Measurements from ENCODE around the gene RRP9.
"Not testable (repeated sequence)": the region's sequence is repeated elsewhere in the genome, so short reads cannot be mapped to it uniquely, and the experiment has no call there.

Gene RRP9

DNA sequence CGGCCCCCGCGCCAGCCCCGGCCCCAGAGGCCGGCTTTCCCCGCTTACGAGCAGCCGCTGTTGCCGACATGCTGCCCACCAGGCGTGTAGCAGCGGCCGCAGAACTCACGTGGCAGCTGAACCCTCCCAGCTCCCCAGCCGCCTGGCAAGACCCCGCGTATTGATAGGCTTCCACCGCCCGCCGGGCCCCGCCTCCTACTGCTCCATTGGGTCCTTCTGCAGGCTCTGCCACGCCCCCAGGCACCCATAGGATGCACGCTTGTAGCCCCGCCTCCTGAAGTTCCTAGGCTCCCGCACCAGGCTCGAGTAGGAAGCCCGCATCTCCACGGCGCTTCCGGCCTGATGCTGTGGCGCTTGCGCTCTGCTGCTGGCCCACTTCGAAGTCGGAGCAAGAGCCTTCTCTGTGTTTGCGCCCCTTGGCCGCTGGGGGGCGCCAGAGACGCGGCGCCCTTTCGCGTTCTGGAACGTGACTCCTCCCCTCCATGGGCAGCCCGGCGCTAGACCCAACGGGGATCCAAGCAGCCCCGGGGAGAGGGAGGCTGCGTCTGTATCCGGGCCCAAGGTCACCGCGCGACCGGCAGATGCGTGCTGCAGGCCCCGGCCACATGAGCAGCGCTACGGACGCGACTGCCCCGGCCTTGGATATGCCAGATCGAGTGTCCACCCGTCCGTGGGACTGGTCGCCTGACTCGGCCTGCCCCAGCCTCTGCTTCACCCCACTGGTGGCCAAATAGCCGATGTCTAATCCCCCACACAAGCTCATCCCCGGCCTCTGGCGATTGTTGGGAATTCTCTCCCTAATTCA lies at the start of gene RRP9, which contains the start of gene PARP3:
Gene RRP9 (minus strand): TSS at position 107 of the 805 bp plus-strand sequence. CDS start 37 bp downstream, at position 70.
Gene PARP3 (plus strand): TSS at position 566 of the 805 bp plus-strand sequence. CDS start 993 bp downstream, outside the sequence.
- peak; percentile 99 for DNase-seq

GRCh38 chr3:51990501-51990971 lies 48.8 kb upstream of the RRP9 start:
- DNase-seq, result not testable (repeated sequence)

GRCh38 chr3:51988286-51989146 lies 46.8 kb upstream of the RRP9 start:
- DNase-seq, result no peak

DNA sequence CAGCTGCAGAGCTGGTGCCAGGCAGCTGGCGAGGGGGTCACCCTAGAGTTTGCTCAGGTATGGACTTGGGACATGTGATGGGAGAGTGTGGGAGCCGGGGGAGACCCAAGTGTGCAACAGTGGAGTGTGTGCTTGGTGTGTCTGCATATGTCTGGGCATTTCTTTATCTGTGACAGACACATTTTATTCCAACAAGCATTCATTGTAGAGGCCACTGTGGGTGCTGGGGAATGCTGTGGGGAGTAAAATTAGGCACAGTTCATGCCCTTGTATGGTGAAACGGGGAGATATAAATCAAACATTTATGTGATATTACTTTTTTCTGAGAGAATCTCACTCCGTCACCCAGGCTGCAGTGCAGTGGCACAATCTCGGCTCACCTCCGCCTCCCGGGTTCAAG lies 45.9 kb upstream of the RRP9 start:
- no peak for DNase-seq

GRCh38 chr3:51986010-51986947 lies 44.6 kb upstream of the RRP9 start:
- no peak for DNase-seq

DNA sequence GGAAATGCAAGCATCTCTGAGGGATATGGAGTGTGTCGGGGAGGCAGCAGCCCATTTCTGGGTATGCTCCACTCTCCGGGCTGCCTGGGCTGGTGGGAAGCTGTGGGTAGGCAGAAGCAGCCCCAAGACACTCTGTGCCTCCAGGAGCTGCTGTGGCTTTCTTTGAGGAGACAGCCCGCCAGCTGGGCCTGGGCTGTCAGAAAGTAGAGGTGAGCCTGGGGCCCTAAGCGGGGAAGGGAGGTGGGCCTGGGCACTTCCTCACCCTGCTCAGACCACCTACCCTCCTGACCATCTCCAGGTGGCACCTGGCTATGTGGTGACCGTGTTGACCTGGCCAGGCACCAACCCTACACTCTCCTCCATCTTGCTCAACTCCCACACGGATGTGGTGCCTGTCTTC lies 43.4 kb upstream of the RRP9 start:
- no peak for DNase-seq

GRCh38 chr3:51984269-51984647 lies 42.6 kb upstream of the RRP9 start:
- no peak for DNase-seq

- no peak for DNase-seq
Observed at GRCh38 chr3:51983578-51984268, 42.0 kb upstream of the RRP9 start.

- DNase-seq, result peak; percentile 82
Observed at GRCh38 chr3:51982838-51983577, 41.3 kb upstream of the RRP9 start, which contains the start of gene ACY1. TSS of gene ACY1 (plus strand) at chr3:51983535. CDS start at chr3:51984065, 530 bp downstream.

DNA sequence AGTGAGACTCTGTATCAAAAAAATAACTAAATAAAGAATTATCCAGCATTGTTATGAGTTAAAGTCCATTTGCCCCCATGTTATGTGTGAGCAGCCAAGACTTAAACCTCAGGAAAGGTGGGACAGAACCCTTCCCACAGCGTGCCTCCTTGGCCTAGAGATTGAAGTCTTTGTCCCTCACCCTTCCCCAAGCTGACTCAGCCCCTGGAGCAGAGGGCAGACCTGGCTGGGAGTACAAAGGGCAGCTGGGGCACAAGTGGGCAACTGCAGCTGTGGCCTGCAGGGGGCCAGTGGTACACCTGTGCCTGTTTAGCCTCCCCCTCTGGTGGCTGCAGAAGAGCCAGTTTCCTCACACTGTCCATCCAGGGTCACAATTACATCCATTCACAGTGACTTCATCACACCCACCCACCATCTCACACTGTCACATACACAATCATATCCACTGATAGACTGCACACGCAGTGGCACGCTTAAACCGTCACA lies 40.7 kb upstream of the RRP9 start:
- peak; percentile 49 for DNase-seq

GRCh38 chr3:51980253-51980652 lies 38.5 kb upstream of the RRP9 start:
- DNase-seq, result no peak

- no peak for DNase-seq
Observed at GRCh38 chr3:51978143-51978502, 36.4 kb upstream of the RRP9 start.

- DNase-seq, result no peak
Observed at GRCh38 chr3:51977446-51978142, 35.9 kb upstream of the RRP9 start.

DNA sequence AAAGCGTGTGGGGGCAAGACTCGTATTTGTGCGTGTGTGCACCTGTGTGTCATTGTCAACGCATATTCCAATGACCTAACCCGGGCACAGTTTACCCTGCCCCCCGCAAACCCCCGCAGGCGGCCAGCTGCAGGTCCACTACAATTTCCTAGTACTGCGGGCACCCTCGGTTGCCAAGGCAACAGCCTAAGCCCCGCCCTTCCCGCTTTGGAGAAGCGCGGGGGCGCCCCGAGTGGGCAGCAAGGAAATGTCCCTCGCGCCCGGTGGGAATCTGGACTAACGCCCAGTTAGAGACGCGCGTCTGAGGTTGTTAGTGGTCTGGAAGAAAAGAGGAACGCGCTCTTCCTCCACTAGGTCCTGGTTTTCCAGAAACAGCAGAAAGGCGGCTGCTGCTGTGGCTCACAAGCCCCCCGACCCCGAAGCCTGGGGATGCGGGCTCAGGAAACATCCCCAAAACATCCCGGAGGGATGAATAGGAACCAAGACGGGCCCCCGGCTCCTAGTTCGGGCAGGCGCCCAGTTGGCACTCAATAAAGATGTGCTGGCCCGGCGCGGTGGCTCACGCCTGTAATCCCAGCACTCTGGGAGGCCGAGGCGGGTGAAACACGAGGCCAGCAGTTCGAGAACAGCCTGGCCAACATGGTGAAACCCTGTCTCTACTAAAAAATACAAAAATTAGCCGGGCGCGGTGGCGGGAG lies 34.3 kb upstream of the RRP9 start:
- peak; percentile 55 for DNase-seq

DNA sequence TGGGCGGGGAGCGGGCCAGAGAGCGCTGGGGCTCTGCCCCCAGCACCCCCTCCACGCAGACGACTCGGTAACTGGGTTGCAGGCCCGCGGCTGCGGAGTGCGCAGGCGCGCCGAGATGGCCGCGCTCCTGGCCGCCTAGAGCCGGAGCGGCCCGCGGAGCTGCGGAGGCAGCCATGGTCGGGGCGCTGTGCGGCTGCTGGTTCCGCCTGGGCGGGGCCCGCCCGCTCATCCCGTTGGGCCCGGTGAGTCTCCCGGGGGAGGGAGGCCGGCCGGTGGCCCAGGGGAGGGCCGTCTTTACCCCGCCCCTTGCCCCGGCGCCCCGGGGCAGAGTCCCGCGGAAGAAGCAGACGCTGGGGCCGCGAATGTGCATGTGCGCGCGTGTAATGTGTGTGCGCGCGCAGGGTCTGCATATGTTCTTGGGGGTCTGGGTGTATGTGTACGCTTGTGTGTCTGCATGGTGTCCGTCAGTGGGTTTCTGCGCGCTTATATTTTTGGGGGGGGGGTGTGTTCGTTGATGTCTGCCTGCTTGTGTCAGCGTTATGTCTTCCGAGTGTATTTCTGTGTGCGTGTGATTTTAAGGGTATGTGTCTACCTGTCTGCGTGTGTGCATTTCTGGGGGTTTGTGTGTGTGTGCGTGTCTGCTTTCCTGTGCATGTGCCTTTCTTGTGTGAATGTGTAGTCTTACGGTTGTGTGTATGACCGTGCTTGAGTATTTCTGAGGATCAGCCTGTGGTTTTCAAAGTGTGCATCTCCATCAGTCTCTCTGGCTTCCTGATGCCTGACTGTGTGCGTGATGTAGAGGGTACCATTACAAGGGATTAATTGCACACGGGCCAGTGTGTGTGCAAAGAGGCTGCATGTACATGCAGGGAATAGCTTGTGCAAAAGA lies 33.5 kb upstream of the RRP9 start, which contains the start of gene ABHD14A:
Gene ABHD14A (plus strand): TSS at position 102 of the 889 bp plus-strand sequence. CDS start 72 bp downstream, at position 174.
- peak; percentile 79 for DNase-seq

DNA sequence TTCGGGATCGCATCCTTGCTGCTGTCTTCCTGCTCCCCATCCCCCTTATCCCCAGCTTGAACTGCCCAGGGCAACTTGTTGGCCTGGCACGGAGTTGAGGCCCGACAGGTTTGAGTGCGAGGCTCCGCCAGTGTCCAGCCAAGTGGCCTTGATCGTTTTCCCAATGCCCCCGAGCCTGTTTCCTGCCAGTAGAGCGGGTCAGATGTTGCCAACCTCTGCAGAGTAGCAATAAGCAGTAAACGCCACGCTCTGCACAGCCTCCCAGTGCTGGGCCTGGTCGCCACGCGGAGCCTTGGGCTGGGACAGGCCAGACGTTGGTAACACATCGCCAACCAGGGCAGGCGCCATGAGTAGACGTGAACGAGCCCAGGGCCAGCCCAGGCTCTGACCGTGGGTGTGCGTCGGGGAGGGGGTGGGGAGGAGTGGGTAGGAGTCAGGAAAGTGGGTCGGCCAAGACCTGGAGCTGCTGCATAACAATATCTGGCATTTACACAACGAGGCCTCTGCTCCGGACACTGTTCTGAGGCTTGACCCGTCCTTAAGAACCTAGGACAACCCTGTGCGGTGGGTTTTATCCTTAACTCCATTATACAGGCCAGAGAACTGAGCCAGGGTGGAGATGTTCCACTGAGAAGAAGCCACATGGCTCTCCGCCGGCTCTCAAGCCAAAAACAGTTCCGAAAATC lies 32.7 kb upstream of the RRP9 start:
- no peak for DNase-seq

GRCh38 chr3:51971350-51971749 lies 29.6 kb upstream of the RRP9 start:
- no peak for DNase-seq

All from activated CD4-positive, CD25-positive, alpha-beta regulatory T cell treated with anti-CD3 and anti-CD28 coated beads, Interleukin-2, amount 50 U/mL, for 72 hours (primary cell).